ENCODE data around the gene ANKFY1.

ANKFY1 gene, protein sequence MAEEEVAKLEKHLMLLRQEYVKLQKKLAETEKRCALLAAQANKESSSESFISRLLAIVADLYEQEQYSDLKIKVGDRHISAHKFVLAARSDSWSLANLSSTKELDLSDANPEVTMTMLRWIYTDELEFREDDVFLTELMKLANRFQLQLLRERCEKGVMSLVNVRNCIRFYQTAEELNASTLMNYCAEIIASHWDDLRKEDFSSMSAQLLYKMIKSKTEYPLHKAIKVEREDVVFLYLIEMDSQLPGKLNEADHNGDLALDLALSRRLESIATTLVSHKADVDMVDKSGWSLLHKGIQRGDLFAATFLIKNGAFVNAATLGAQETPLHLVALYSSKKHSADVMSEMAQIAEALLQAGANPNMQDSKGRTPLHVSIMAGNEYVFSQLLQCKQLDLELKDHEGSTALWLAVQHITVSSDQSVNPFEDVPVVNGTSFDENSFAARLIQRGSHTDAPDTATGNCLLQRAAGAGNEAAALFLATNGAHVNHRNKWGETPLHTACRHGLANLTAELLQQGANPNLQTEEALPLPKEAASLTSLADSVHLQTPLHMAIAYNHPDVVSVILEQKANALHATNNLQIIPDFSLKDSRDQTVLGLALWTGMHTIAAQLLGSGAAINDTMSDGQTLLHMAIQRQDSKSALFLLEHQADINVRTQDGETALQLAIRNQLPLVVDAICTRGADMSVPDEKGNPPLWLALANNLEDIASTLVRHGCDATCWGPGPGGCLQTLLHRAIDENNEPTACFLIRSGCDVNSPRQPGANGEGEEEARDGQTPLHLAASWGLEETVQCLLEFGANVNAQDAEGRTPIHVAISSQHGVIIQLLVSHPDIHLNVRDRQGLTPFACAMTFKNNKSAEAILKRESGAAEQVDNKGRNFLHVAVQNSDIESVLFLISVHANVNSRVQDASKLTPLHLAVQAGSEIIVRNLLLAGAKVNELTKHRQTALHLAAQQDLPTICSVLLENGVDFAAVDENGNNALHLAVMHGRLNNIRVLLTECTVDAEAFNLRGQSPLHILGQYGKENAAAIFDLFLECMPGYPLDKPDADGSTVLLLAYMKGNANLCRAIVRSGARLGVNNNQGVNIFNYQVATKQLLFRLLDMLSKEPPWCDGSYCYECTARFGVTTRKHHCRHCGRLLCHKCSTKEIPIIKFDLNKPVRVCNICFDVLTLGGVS

GRCh38 chr17:4263282-4264215 lies at the start of gene ANKFY1:
Gene ANKFY1 (minus strand): TSS chr17:4263979. CDS start chr17:4263941, 38 bp downstream.
- ATAC-seq = peak; percentile 97
- no peak for TF ChIP-seq BACH2 (CRISPR knock-in tag; IDR thresholded peaks at IDR 0.05; ENCODE audit: borderline replicate concordance)
- TF ChIP-seq, protein P1, sequence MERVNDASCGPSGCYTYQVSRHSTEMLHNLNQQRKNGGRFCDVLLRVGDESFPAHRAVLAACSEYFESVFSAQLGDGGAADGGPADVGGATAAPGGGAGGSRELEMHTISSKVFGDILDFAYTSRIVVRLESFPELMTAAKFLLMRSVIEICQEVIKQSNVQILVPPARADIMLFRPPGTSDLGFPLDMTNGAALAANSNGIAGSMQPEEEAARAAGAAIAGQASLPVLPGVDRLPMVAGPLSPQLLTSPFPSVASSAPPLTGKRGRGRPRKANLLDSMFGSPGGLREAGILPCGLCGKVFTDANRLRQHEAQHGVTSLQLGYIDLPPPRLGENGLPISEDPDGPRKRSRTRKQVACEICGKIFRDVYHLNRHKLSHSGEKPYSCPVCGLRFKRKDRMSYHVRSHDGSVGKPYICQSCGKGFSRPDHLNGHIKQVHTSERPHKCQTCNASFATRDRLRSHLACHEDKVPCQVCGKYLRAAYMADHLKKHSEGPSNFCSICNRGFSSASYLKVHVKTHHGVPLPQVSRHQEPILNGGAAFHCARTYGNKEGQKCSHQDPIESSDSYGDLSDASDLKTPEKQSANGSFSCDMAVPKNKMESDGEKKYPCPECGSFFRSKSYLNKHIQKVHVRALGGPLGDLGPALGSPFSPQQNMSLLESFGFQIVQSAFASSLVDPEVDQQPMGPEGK (CRISPR knock-in tag; IDR thresholded peaks at IDR 0.05; ENCODE audit: borderline replicate concordance) = no peak

GRCh38 chr17:4310354-4311060 lies 46.7 kb upstream of the ANKFY1 start:
- ATAC-seq = no peak
- TF ChIP-seq, protein P2, sequence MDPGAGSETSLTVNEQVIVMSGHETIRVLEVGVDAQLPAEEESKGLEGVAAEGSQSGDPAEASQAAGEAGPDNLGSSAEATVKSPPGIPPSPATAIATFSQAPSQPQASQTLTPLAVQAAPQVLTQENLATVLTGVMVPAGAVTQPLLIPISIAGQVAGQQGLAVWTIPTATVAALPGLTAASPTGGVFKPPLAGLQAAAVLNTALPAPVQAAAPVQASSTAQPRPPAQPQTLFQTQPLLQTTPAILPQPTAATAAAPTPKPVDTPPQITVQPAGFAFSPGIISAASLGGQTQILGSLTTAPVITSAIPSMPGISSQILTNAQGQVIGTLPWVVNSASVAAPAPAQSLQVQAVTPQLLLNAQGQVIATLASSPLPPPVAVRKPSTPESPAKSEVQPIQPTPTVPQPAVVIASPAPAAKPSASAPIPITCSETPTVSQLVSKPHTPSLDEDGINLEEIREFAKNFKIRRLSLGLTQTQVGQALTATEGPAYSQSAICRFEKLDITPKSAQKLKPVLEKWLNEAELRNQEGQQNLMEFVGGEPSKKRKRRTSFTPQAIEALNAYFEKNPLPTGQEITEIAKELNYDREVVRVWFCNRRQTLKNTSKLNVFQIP (CRISPR knock-in tag; IDR thresholded peaks at IDR 0.05; ENCODE audit: borderline replicate concordance, low read depth) = no peak
- no peak for TF ChIP-seq TSHZ2 (CRISPR knock-in tag; IDR thresholded peaks at IDR 0.05)

DNA sequence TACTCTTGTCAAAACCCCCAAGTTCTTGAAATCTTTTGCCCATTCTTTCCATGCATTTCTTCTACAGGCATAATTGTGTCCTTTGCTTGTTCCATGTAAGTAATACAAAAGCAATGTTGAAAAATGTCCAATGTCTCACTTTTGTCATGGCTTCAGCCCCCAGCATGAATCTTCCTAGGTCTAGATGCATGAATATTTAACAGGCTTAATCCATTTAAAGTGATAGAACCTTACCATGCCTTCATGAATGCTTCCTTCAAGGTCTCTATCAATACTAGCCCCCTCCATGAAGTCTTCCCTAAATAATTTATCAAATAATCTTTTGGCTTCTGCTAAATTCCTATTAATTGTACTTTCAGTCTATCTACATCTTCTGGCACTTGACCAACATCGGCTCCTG lies 46.1 kb upstream of the ANKFY1 start:
- no peak for ATAC-seq

DNA sequence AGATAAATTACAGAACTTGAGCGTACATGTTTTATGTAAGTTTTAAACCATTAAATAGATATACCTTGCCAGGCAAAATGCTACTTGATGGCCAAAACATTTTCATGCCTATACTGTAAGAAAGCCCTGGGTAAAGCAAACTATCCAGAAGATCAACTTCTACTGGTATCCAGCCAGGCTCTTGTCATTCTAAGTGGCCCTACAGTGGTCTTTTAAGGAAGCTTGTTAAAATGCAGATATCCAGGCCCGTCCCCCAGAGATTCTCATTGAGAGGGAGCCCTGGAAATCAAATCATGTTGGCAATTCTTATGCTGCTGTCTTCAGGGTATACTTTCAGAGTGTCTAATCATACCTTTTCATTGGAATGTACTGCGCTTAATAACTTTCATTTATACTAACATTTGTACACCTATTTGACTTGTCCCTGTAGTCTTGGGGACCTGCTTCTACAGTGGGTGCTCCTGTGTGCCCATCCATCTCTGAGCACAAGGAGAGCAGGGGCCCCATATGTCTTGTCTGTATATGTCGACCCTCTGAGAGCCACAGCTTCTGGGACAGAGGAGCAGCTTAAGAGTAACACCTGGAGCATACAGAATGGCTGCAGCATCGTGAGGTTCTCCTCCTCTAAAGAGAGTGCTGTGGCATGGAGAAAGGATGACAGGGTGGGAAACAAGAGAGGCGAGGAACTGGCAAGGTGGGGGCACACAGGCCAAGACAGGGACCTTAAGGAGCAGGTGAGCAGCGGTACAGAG lies 43.6 kb upstream of the ANKFY1 start:
- ATAC-seq = no peak
- TF ChIP-seq PPARA (CRISPR knock-in tag; IDR thresholded peaks at IDR 0.05; ENCODE audit: borderline replicate concordance) = no peak
- no peak for TF ChIP-seq TOX (CRISPR knock-in tag; IDR thresholded peaks at IDR 0.05; ENCODE audit: borderline replicate concordance)
- TF ChIP-seq CSRNP3 (CRISPR knock-in tag; IDR thresholded peaks at IDR 0.05) = no peak
- TF ChIP-seq, protein P1 (CRISPR knock-in tag; IDR thresholded peaks at IDR 0.05; ENCODE audit: borderline replicate concordance) = no peak
- TF ChIP-seq ZNF565 (CRISPR knock-in tag; conservative IDR thresholded peaks at IDR 0.05; ENCODE audit: low read depth) = no peak
- TF ChIP-seq TCF4 (CRISPR knock-in tag; IDR thresholded peaks at IDR 0.05; ENCODE audit: borderline replicate concordance) = no peak
- TF ChIP-seq SNAI2 (CRISPR knock-in tag; IDR thresholded peaks at IDR 0.05) = no peak
- TF ChIP-seq ZC3H10 (CRISPR knock-in tag; IDR thresholded peaks at IDR 0.05) = no peak
- TF ChIP-seq ZNF8 (CRISPR knock-in tag; IDR thresholded peaks at IDR 0.05) = no peak

More for the DNA sequence above, 46.1 kb upstream of the ANKFY1 start:
- TF ChIP-seq GLIS3 (CRISPR knock-in tag; IDR thresholded peaks at IDR 0.05) = no peak
- no peak for TF ChIP-seq BACH2 (CRISPR knock-in tag; IDR thresholded peaks at IDR 0.05; ENCODE audit: borderline replicate concordance)
- TF ChIP-seq ZFP3 (CRISPR knock-in tag; IDR thresholded peaks at IDR 0.05) = no peak
- TF ChIP-seq RARB (CRISPR knock-in tag; IDR thresholded peaks at IDR 0.05) = no peak
- TF ChIP-seq CSDC2 (CRISPR knock-in tag; IDR thresholded peaks at IDR 0.05) = no peak
- TF ChIP-seq OSR1 (CRISPR knock-in tag; IDR thresholded peaks at IDR 0.05) = no peak
- no peak for TF ChIP-seq ZNF8 (CRISPR knock-in tag; IDR thresholded peaks at IDR 0.05)
- TF ChIP-seq SNAI2 (CRISPR knock-in tag; IDR thresholded peaks at IDR 0.05) = no peak
- TF ChIP-seq ESRRG (CRISPR knock-in tag; IDR thresholded peaks at IDR 0.05) = no peak
- TF ChIP-seq ISL1 (CRISPR knock-in tag; IDR thresholded peaks at IDR 0.05) = no peak
- no peak for TF ChIP-seq ZC3H10 (CRISPR knock-in tag; IDR thresholded peaks at IDR 0.05)
- TF ChIP-seq ARNTL (CRISPR knock-in tag; IDR thresholded peaks at IDR 0.05; ENCODE audit: borderline replicate concordance, low read depth) = no peak
- TF ChIP-seq, protein P3, sequence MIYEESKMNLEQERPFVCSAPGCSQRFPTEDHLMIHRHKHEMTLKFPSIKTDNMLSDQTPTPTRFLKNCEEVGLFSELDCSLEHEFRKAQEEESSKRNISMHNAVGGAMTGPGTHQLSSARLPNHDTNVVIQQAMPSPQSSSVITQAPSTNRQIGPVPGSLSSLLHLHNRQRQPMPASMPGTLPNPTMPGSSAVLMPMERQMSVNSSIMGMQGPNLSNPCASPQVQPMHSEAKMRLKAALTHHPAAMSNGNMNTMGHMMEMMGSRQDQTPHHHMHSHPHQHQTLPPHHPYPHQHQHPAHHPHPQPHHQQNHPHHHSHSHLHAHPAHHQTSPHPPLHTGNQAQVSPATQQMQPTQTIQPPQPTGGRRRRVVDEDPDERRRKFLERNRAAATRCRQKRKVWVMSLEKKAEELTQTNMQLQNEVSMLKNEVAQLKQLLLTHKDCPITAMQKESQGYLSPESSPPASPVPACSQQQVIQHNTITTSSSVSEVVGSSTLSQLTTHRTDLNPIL (CRISPR knock-in tag; IDR thresholded peaks at IDR 0.05; ENCODE audit: low read depth) = no peak

All from SK-N-SH treated with all-trans-retinoic acid at 6 μM for 48 hours (cell line).